ENCODE measurements around the gene RHOT2. TPM values are rescaled to one million over a fixed set of nuclear protein-coding genes. Genes with fewer than 3 reads are reported as not detected.

The RHOT2 gene
- total and polyA plus RNA-seq, 10 of the 15 experiments (the other 5 are each of a cell fraction or from before 2014, with no cell fraction given) = 3.7 to 174 (median 69.8) TPM

- TF ChIP-seq, protein P1, sequence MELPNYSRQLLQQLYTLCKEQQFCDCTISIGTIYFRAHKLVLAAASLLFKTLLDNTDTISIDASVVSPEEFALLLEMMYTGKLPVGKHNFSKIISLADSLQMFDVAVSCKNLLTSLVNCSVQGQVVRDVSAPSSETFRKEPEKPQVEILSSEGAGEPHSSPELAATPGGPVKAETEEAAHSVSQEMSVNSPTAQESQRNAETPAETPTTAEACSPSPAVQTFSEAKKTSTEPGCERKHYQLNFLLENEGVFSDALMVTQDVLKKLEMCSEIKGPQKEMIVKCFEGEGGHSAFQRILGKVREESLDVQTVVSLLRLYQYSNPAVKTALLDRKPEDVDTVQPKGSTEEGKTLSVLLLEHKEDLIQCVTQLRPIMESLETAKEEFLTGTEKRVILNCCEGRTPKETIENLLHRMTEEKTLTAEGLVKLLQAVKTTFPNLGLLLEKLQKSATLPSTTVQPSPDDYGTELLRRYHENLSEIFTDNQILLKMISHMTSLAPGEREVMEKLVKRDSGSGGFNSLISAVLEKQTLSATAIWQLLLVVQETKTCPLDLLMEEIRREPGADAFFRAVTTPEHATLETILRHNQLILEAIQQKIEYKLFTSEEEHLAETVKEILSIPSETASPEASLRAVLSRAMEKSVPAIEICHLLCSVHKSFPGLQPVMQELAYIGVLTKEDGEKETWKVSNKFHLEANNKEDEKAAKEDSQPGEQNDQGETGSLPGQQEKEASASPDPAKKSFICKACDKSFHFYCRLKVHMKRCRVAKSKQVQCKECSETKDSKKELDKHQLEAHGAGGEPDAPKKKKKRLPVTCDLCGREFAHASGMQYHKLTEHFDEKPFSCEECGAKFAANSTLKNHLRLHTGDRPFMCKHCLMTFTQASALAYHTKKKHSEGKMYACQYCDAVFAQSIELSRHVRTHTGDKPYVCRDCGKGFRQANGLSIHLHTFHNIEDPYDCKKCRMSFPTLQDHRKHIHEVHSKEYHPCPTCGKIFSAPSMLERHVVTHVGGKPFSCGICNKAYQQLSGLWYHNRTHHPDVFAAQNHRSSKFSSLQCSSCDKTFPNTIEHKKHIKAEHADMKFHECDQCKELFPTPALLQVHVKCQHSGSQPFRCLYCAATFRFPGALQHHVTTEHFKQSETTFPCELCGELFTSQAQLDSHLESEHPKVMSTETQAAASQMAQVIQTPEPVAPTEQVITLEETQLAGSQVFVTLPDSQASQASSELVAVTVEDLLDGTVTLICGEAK (IDR thresholded peaks at IDR 0.05; ENCODE audit: borderline replicate concordance) = no peak
- no peak for TF ChIP-seq TAF1 (IDR thresholded peaks at IDR 0.05; ENCODE audit: borderline replicate concordance, low read depth, low read length)
- TF ChIP-seq, protein P2, sequence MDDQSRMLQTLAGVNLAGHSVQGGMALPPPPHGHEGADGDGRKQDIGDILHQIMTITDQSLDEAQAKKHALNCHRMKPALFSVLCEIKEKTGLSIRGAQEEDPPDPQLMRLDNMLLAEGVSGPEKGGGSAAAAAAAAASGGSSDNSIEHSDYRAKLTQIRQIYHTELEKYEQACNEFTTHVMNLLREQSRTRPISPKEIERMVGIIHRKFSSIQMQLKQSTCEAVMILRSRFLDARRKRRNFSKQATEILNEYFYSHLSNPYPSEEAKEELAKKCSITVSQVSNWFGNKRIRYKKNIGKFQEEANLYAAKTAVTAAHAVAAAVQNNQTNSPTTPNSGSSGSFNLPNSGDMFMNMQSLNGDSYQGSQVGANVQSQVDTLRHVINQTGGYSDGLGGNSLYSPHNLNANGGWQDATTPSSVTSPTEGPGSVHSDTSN (IDR thresholded peaks at IDR 0.05; ENCODE audit: insufficient replicate concordance, low read depth, low read length) = peak; percentile 32
- no peak for TF ChIP-seq ZZZ3 (IDR thresholded peaks at IDR 0.05; ENCODE audit: control insufficient read depth, insufficient read length, low read depth)
- TF ChIP-seq CHD1 (IDR thresholded peaks at IDR 0.05; ENCODE audit: low read depth, low read length) = no peak
- TF ChIP-seq, protein P3, sequence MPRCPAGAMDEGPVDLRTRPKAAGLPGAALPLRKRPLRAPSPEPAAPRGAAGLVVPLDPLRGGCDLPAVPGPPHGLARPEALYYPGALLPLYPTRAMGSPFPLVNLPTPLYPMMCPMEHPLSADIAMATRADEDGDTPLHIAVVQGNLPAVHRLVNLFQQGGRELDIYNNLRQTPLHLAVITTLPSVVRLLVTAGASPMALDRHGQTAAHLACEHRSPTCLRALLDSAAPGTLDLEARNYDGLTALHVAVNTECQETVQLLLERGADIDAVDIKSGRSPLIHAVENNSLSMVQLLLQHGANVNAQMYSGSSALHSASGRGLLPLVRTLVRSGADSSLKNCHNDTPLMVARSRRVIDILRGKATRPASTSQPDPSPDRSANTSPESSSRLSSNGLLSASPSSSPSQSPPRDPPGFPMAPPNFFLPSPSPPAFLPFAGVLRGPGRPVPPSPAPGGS (IDR thresholded peaks at IDR 0.05; ENCODE audit: borderline replicate concordance, insufficient read depth, low read depth, low read length, poor library complexity, severe bottlenecking) = peak; percentile 76
- TF ChIP-seq ZBTB4 (CRISPR knock-in tag; IDR thresholded peaks at IDR 0.05) = no peak
- no peak for TF ChIP-seq USF2 (IDR thresholded peaks at IDR 0.05; ENCODE audit: borderline replicate concordance, low read depth, low read length)
- no peak for TF ChIP-seq IRF5 (IDR thresholded peaks at IDR 0.05; ENCODE audit: borderline replicate concordance)
These were observed 41.0 kb upstream of the RHOT2 start (continued) for GRCh38 chr16:626787-627453.

Measured in GM12878 (cell line).